CD4-positive, alpha-beta T cell treated with Interferon alpha-2 for 1 hour (primary cell): ENCODE results near the gene CACNA1G.

Experiments used
- DNase-seq, 2 donors: peaks; one replicate each; pipeline ENCODE4 v3.0.0-alpha.2; 2020 to 2022

Gene CACNA1G

GRCh38 chr17:50560185-50560824 is at the start of gene CACNA1G:
TSS of gene CACNA1G (plus strand) at chr17:50560715. CDS start at chr17:50561460, 745 bp downstream.
- DNase-seq: peak; percentile 86 to 91

DNA sequence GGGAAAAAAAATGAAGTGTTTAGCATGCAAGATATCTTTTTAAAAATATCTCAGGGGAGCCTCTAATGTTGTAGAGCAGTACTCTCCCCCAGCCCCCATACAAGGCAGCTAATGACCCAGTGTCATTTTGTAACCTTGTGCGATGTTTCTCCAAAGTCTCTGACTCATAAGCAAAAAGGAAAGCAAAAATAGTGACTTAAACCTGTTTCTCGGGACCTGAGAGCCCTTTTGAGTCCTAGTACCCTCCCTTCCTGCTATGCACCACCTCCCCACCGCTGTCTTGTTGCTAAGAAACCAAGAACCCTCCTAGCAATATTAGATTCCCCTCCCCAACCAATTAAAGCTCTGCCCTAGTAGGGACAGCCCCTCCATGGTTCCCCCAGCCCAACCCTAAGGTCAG is 49.5 kb upstream of the CACNA1G start:
- peak; percentile 38 to 72 for DNase-seq

GRCh38 chr17:50513495-50513894 is 47.0 kb upstream of the CACNA1G start:
- no peak for DNase-seq

GRCh38 chr17:50514388-50514787 is 46.1 kb upstream of the CACNA1G start:
- no peak for DNase-seq

DNA sequence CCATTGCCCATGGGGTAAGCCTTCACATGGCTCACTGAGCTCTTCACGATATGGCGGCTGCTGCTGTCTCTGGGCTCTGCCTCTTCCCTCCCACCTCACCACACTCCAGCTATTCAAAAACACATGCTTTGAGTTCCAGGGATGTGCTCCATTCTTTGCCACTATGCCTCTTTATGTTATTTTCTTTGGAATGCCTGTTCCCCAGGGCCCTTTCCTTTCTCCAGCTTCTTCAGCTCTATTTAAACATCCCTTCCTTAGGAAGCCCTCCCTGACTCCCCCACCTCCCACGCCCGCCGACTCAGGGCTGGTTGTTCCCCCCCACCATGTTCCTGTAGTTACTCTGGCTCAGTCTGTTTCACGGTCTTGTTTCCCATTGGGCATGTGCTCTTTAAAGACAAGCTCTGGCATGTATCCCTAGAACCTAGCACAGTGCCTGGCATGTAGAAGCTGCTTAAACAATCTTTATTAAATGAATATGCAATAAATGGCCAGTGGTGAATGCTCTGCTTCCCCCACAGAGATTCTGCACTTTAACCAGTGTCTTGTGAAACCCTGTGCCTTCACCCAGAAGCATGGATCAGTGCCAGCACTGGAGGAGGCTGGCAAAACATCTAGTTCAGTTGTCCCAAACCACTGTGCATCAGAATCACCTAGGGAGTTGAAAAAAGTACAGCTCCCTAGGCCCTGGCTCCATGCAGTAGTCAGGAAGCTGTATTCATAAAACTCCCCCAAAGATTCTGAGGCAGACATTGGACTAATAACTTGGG is 45.4 kb upstream of the CACNA1G start:
- no peak for DNase-seq

GRCh38 chr17:50517011-50517410 is 43.5 kb upstream of the CACNA1G start:
- no peak for DNase-seq

GRCh38 chr17:50517504-50518383 is 42.8 kb upstream of the CACNA1G start:
- DNase-seq: no peak

- DNase-seq: no peak
Measured at GRCh38 chr17:50518384-50519023, 42.0 kb upstream of the CACNA1G start.

DNA sequence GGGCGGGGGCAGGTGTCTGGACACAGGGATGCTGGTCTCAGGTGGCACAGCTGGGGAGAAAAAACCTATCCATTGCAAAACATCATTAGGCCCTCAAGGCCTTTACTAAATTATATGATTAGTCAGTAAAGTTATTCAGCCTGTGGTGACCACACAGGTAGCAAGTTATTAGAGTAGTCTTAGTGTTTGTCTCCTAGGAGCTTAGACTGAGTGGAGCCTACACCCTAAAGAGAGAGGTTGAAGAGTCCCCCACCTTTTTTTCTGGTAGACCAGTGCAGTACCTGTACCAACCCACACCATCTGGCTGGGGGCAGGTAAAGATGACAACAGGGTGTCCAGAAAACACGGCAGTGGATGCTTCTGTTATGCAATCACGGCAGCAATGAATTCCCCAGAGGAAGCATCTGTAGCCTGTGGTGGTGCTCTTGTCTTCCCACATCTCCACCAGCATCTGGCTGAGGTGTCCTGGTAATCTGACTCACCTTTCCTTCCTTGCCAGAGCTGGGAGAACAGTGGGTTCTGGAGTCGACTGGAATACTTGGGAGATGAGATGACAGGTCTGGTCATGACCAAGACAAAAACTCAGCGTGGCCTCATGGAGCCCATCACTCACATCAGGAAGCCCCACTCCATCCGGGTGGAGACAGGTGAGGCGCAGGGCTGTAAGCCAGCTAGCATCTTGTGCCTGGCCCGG is 41.2 kb upstream of the CACNA1G start:
- DNase-seq: no peak

DNA sequence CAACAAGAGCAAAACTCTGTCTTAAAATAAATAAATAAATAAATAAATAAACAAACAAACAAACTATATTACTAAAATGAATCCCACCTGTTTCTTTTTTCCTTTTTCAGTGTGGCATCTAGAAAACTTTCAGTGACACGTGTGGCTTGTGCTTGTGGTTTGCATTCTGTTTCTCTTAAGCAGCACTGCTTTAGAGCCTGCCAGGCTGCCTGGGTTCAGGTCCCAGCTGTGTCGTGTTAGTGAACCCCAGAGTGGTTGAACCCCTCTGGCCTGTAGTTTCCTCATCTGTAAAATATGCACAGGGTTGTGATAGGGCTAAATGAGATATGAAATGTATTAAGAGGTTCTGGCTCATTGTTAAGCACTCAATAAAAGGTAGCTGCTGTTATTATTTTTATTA is 40.0 kb upstream of the CACNA1G start:
- DNase-seq: no peak

DNA sequence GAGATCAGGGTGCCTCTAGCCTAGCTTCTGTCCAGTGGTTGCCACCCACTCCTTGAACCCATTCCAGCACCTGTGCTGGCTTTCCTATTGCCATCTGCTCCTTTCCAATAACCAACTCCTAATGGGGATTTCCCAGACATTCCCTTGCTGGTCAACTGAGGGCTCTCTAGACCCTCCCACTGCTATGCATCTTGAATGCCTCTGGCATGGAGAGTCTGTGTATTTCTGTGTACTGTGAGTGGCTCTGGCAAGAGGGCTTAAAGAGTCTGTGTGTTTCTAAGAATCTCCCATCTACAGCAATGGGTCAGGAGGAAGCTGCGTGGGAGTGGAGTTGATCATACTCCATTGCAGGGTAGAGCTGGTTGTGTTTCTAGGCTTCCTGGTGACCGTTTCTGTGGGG is 39.0 kb upstream of the CACNA1G start:
- no peak for DNase-seq

DNA sequence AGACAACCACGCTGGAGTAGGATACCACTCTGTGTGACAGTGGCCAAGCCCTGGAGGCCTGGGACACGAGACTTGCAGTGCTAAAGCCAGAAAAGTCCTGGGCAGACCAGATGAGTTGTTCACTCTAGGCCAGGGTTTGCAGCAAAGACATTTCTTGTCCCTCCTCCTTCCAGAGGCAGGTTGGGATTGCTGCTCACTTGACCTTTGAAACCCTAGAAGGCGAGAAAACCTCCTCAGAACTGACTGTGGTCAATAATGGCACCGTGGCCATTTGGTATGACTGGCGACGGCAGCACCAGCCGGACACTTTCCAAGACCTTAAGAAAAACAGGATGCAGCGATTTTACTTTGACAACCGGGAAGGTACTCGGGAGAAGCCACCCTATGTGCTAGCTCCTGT is 37.7 kb upstream of the CACNA1G start:
- DNase-seq: no peak

DNA sequence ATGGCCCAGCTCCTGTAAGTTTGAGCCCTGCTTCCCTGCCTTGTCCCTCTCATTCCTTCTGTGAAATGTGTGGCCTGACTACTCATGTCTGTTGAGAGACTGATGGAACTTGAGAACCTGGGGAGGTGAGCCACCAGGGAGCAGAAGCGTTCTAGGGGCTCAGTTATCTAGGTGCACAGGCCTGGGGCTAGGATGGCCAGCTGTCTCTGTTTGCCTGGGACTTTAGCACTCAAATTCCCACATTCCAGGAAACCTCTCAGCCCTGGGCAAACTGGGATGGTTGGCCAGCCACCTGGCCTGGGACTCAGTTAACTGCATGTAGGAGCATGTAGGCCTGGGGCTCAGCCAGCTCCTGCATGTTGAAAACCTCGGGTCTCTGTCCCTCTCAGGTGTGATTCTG is 37.3 kb upstream of the CACNA1G start:
- DNase-seq: no peak

GRCh38 chr17:50524838-50525237 is 35.7 kb upstream of the CACNA1G start:
- DNase-seq: no peak

- no peak for DNase-seq
Measured at GRCh38 chr17:50527155-50527762, 33.3 kb upstream of the CACNA1G start.

- no peak for DNase-seq
Measured at GRCh38 chr17:50527949-50528474, 32.5 kb upstream of the CACNA1G start.

DNA sequence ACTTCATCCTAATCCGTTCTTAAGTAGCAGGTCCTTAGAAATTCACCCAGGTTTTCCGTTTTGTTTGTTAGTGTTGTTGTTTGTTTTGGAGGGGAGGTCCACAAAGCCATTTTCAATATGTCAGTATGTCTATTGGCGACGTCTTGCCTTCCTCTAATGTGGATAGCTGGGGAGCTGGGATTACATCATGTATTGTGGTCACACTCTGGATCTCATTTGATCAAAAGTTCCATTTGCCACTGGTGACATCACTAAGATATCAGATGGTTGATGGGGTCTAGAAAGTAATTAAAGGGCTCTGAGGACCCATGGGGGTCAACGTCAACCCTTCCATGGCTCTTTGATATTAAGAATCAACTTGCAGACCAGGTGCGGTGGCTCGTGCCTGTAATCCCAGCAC is 30.7 kb upstream of the CACNA1G start:
- DNase-seq: no peak

GRCh38 chr17:50531428-50532025 is 29.0 kb upstream of the CACNA1G start:
- no peak for DNase-seq

- DNase-seq: no peak
Measured at GRCh38 chr17:50532452-50533024, 28.0 kb upstream of the CACNA1G start, which contains the start of gene EPN3. TSS of gene EPN3 (plus strand) at chr17:50532735. CDS start at chr17:50536557, 3,822 bp downstream.

GRCh38 chr17:50533185-50533584 is 27.3 kb upstream of the CACNA1G start:
- no peak for DNase-seq

DNA sequence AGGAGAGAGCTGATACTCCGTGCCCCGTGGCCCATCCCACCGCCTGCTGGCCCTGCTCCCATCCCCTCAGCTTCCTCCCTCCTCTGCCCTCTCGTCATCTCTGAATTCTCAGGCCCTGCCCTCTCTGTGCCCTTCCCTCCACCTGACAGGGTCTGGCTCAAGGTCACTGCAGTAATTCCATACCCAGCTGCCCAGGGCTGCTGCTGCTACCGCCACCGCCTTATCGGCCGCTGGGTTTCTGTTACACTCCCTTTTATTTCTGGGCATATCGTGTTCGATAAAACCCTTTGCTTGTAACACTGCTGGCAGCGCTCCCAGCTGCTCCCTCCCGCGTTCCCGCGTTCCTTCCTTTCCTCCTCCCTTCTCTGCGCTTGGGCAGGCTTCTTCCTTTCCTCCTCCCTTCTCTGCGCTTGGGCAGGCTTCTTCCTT is 26.8 kb upstream of the CACNA1G start:
- DNase-seq: no peak
